Measurements from ENCODE around the gene NEIL3.
"Not testable (repeated sequence)": the region's sequence is repeated elsewhere in the genome, so short reads cannot be mapped to it uniquely, and the experiment has no call there.

NEIL3 gene

DNA sequence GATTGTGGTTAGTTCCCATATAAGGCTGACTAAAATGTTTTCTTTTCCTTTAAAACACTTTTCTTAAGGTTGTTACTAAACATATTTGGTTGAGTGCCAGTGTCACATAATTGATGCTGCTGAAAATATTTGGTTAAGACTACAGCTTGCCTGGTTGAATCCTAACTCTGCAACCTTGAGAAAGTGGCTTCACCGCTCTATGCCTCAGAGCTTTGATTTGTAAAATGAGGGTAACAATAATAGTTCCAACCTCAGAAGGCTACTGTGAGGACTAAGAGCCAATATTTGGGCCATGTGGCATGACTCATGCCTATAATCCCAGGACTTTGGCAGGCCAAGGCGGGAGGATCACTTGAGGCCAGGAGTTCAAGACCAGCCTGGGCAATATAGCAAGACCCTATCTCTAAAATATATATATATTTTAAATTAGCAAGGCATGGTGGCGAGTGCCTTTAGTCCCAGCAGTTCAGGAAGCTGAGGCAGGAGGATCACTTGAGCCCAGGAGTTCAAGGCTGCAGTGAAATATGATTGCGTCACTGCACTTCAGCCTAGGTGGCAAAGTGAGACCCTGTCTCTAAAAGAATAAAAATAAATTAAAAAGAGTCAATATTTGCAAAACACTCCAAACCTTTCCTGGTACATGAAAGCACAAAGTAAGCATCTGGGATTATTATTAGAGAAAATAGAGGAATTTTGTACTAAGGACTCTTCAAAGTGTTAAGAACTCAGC, 7.1 kb upstream of the NEIL3 start:
- DNase-seq: no peak

DNA sequence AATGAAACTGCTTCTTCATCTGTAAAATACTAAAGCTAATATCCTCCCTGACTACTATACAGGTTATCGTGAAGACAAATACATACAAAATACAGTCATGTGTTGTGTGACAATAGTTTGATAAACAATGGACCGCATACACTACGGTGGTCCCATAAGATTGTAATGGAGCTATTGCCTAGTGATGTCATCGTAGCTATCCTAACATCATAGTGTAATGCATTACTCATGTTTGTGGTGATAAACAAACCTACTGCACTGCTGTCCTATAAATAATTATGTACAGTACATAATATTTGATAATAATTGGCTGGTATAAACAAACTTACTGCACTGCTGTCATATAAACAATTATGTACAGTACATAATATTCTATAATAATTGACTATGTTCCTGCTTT, 5.6 kb upstream of the NEIL3 start:
- DNase-seq: no peak

DNA sequence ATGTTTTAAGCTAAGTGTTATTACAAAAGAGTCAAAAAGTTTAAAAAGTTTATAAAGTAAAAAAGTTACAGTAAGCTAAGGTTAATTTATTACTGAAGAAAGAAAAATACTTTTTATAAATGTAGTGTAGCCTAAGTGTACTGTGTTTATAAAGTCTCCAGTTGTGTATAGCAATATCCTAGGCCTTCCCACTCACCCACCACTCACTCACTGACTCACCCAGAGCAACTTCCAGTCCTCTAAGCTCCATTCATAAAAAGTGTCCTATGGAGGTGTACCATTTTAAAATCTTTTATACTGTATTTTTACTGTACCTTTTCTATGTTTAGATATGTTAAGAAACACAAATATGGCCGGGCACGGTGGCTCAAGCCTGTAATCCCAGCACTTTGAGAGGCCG, 4.8 kb upstream of the NEIL3 start:
- not testable (repeated sequence) for DNase-seq

DNA sequence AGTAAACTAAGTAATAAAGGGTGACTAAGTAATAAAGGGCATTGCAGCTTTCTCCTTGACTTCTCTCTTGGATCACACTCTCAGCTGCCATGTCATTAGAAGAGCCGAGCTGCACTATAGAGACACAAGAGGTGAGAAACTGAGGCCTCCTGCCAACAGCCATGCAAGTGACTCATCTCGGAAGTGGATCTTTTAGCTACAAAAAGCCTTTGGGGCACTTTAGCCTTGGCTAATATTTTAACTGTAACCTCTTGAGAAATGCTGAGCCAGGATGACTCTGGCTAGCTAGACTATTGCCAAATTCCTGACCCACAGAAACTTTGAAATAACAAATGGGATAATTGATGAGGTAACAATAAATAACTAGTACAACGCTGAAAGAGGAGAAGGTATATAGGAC, 1.5 kb upstream of the NEIL3 start:
- DNase-seq: no peak

DNA sequence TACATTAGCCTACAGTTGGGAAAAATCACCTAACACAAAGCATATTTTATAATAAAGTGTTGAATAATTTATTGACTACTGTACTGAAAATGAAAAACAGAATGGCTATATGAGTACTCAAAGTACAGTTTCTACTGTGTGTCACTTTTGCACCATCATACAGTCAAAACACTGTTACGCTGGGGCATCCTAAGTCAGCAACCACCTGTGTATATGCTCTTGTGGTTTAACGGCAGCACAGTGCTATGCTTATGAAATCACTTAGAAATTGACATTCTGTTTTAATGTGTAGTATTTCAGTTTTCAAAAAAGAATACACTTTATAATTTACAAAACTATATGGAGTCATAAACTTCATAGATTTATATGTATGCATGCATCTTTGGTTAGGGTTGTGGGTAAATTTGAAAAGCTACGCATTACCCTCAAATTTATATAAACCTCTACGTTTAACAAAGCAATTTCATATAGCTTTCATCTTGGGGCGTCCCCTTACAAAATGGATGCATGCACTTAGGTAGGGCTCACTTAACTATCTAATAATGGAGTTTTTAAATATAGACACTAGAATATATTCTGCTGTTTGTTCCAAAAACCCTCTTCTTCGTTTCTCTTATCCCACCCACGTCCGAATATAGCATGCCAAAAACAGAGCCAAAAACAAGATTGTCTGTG, 690 bp upstream of the NEIL3 start:
- no peak for DNase-seq

DNA sequence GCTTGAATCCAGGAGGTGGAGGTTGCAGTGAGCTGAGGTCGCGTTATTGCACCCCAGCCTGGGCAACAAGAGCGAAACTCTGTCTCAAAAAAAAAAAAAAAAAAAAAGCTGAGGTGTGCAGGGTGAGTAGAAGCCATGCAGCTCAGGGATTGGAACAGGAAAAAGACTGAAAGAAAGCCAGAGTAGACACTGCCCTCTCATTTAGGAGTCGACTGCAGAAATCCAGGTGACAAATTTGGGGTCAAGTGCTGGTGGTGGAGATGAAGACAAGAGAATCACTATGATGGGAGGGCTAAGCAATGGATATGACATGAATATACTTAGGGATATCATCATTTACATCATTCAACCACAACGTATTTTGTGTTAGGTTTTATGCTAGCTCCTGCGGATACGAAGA, 1.9 kb downstream of the NEIL3 start:
- DNase-seq: no peak

DNA sequence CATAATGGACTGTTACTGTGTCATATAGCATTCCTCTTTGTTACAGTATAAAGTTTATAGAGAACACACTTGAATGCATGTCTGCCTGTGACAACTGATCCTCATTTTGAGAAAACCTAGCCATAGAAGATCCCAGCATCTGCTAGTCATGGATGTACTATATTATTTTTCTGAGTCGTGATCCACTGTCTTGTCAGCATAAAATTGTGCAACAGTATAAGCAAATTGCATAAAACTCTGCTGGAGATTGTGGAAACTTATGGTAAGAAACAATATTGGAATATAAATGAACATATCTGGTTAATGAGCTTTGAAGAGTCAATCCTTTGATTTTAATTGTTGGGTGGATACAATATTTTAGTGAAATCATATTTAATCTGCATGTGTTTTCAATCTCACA, 3.6 kb downstream of the NEIL3 start:
- DNase-seq: no peak

DNA sequence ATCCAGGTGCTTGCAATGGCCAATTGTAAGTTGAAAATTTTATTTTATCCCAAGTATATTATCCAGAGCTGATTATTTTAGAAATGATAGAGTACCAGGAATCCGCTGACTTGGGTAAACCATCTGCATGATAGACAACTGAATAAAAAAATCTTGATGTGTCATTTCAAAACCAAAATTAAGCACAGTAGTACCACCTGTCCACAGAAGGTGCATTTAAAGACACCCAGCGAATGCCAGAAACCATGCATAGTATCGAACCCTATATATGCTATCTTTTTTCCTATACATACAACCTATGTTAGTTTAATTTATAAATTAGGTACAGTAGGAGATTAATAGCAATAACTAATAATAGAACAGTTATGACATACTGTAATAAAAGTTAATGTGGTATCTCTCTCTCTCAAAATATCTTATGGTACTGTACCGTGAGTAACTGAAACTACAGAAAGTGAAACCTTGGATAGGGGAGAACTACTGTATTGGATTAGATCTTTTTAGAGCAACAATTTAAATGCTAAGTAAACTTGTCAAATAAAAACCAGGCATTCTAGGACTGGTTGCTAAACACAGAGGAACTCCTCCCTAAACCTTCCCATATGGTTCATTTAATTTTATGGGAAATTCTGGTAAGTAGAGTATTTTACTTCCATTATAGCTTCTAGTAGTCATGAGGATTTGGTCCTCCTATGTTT, 6.2 kb downstream of the NEIL3 start:
- no peak for DNase-seq

DNA sequence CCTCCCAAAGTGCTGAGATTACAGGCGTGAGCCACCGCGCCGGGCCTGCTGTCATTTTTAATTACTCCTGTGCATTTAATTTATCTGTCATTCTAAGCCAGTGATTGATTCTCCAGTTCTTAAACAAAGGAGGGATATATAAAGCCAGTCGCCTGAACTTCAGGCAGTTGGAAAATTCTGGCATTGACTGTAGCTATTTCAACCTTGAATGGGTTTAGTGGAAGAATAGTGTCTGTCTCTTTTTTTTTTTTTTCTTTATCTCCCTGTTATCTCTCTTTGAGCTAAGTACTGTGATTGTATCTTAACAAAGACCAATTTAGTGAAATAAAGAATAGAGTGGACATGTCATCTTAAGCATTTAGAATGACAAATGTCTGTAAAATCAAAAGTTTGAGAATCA, 11.0 kb downstream of the NEIL3 start:
- DNase-seq: no peak

DNA sequence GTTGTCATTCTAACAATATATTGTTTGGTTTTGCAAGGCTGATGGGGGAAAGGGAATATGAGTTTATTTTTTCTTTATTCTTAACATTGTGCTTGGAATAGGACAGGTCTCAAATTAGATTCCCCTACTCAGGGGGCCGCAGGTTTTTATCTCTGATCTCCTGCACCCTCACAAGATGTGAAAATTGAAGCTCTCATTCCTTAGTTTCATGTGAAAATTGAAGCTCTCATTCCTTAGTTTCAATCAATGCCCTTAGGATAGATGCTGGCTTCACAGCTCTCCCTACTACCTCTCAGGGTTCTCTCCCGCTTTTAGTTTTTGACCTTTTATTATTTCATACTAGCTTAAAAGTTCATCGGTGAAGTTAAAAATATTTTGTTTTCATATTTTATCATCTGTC, 12.0 kb downstream of the NEIL3 start:
- DNase-seq: no peak

DNA sequence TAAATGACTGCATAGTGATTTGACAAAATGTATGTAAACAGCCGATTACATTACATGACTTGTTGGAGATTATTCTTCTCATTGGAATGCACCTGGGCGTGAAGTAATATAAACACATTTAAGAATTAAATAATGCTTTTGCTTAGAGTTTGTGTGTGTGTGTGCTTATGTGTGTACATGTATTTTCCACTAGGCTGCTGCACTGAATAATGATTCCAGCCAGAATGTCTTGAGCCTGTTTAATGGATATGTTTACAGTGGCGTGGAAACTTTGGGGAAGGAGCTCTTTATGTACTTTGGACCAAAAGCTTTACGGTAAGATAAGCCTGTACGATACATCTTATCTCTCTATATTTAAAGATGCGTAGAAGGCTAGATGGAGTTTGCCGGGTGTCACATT, 12.6 kb downstream of the NEIL3 start:
- no peak for DNase-seq

DNA sequence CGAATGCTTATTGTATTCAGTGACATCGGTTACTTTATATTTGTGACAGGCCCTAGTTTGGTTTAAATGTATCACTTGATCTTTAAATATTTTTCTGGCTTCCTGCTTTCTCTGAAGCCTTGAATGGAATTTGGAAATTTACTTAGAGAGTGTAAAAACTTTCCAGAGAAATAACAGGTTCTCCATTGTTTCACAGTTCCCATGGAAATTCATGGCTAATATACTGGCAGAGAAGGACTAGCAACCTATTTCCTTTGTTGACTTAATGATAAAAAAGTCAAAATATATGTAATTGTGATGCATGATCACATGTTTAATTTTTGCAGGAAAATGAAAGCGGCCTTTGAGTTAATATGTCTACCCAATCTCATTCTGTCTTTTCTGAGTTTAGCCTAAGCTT, 13.2 kb downstream of the NEIL3 start:
- no peak for DNase-seq

DNA sequence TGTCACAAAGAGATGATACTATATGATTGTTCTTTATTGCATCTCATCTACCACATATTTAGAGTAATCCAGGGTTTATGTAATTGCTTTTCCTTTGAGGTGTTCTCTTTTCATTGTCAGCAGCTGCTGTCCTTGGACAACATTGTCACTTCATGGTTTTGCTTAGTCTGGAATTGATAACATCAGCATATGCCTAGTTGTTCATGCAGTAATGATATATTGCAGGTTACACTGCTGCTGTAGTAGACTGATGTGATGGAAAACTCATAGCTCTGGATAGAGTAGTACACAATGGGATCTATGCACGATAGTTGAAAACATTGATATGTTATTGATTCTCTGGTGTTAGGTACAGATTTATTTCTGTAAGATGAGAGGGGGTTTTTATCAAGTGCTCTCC, 13.7 kb downstream of the NEIL3 start:
- no peak for DNase-seq

DNA sequence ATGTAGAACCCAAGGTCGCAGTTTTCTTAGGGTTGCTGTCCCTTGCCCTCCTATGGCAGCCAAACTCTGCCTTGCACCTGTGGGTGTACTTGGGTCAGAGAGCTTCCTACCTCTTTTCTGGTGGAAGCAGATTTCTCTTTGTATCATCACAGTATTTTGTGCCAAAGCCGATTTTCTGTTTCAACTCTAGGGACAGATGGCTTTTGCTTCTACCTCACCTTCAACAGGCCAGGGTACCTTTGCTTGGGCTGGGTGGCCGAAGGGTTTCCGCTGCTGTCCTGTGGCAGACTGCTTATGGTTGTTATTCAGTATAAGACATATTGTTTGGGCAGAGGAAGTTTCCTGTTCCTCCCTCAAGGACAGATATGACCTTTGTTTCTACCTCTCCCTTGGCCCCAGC, 22.4 kb downstream of the NEIL3 start:
- no peak for DNase-seq

DNA sequence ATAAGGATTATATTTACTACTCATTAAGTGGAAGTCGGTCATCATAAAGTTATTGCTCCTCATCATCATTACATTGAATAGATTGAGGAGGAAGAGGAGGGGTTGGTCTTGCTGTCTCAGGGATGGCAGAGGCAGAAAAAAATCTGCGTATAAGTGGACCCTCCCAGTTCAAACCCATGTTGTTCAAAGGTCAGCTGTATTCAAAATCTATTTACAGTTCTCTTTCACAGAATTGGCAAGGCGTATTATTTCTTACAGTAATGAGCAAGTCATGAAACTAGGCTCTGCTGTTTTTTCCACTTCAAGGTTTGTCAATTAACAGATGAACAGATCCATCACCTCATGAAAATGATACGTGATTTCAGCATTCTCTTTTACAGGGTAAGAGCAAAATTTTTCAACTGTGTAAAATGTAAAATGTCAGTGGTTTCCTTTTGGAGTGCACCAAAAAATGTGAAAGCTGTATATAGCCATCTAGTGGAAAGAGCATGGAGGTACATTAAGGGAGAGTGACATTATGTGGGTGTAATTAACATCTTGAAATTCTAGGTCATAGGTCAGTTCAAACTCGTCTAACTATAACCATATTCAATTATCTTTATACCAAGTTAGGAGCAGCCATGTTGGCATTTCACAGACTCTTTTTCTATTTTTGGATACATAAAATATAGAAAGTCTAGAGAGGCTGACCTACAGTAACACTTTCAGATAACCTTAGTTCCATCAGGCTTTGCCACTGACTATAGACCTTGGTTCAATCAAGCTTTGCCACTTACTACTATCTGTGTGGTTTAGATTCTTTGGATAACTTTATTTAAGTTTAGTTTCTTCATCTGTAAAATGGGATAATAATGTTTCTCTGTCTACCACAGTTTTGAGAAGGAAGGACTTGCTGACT, 30.1 kb downstream of the NEIL3 start:
- no peak for DNase-seq

DNA sequence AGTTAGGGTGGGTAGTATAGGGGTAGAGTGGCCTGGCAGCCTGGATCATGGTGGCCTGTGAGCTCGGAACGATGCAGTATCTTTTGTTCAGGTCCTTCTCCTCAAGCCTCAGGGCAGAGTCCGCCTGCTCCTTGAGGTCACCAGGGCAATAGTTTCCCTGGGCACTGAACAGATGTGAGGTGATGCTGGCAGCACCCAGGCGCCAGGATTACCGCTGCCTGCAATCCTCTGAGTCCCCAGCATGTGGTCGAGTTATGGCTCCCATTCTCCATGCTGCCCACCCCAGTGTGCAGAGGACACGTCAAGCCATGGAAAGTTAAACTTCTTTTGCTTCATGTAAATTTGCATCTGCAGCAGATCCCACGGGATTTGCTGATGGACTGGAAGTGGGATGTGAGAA, 38.7 kb downstream of the NEIL3 start:
- no peak for DNase-seq

DNA sequence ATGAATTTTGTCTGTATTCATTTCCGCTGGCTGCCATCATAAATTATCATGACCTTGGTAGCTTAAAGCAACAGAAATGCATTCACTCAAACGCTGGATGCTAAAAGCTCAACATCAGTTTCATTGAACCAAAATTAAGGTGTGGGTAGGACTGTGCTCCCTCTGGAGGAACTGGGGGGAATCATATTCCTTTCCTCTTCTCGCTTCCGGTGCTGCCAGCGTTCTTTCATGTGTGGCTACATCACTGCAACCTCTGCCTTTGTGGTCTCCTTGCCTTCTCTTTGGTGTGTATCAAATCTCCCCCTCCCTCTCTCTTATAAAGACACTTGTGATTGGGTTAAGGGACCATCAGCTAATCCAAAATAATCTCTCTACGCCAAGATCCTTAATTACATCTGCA, 39.5 kb downstream of the NEIL3 start:
- DNase-seq: no peak

DNA sequence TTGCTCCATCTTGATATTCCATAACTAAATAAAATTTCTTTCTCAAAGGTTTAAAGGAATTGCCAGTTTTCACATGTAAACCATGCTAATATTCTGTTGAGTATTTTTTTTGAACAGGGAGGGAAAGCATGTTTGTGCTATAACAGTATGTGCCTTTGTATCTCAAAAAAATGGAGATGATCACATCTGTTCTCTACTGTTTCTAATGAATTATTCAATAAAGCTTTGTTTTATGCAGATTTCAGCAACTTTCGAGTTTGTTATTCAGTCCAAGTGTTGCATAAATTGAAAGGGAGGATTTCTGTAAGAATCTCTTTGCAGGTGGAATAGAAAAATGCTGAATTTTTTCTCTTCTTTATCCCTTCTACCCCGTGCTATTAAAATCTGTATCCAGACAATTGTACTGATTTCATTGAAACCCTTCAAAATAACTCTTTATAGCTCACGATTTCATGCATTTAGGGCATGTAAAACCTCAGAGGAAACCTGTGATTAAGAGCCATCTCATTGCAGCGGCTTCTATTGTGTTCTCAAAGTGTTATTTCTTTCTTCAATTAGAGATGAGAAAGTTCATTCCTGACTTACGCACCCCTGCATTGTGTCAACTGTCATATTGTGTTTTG, 42.1 kb downstream of the NEIL3 start:
- DNase-seq: no peak

DNA sequence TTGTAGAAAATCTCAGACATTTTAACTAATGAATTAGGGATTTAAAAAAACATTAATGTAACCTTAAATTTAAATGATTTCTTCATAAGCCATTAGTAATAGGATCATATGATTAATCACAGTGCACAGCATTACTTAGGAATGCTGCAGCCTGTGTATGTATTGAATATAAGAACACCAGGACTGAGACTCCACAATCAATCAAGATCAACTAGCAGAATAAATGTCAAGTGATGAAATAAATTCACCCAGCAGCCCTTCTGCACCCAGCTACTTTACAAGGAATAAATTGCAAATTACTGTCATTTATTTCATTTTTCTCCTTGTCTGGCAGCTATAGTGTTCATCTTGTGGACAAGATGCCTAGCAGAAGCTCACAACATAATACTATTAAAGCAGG, 46.5 kb downstream of the NEIL3 start:
- no peak for DNase-seq

DNA sequence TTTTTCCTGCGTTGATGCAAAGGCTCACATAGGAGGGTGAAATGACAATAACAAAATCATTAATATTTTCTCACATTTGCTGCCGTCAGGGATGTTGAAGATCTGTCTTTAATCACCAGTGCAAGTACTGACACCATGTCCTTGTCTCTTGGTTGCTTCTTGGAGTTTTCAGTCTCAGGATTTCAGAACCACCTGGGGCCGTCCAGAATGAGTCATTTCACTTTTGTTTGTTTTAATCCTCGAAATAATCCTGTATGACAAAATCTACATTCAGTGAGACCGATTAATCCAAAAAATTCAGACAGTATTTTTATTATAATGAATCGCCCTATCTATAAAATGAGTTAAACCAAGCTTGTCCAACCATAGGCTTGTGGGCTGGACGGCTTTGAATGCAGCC, 47.2 kb downstream of the NEIL3 start:
- no peak for DNase-seq

DNA sequence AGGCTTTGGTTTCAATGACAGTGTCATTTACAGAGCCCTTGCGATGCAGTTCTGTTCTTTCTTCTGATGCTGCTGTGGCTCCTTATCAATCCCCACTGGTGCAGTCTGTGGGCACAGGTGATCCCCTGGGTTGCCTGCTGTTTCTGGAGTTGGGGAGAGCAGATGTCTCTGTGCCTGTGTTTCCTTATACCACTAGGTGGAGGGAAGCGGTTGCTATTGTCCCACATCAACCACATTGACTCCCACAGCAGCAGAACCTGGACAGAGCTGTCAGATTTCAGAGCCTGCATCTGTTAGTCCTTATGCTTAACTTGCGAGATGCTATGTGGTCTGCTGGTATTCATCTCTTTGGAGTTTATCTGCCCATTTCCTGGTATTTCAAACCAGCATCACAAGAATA, 57.7 kb downstream of the NEIL3 start:
- DNase-seq: no peak

DNA sequence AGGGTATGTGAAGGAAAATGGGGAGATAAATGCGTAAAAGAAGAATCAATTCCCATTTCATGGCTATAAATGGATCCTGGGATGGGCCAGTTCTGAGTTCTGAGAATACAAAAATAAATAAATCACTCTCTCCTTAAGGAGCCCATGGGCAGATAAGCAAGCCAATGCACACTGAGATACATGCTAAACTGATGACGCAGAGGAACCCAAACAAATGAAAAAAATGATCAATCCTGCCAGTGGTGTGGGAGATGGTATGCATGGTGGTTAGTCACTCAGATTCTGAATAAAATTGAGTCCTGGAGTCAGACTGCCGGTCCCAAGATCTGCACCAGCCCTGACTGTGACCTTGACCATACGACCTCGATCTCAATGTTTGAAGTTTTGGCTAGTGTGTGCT, 59.7 kb downstream of the NEIL3 start:
- DNase-seq: no peak

DNA sequence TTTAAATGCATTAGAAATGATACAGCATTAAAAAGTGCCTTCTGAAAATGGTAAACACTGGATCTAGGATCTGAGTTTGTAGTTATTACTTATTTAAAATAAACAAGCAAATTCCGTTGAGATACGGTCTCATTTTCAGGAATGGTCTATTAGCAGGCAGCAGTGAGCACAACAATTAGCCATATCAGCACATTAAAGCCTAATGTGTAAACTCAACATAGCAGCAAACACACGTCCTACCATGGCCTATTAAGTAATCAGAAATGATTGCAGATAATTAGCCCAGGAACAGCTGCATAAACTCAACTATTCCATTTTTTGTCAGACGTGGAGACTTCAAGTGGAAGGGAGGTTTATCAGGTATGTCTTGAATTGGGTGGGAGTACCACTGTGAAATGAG, 61.8 kb downstream of the NEIL3 start:
- DNase-seq: no peak
